ENCODE data around the gene RHOB. TPM values are rescaled to one million over a fixed set of nuclear protein-coding genes. Genes with fewer than 3 reads are reported as not detected.

Gene RHOB
- total RNA-seq, 2 experiments from 2014 or later, result 25.9 to 26.6 TPM

DNA sequence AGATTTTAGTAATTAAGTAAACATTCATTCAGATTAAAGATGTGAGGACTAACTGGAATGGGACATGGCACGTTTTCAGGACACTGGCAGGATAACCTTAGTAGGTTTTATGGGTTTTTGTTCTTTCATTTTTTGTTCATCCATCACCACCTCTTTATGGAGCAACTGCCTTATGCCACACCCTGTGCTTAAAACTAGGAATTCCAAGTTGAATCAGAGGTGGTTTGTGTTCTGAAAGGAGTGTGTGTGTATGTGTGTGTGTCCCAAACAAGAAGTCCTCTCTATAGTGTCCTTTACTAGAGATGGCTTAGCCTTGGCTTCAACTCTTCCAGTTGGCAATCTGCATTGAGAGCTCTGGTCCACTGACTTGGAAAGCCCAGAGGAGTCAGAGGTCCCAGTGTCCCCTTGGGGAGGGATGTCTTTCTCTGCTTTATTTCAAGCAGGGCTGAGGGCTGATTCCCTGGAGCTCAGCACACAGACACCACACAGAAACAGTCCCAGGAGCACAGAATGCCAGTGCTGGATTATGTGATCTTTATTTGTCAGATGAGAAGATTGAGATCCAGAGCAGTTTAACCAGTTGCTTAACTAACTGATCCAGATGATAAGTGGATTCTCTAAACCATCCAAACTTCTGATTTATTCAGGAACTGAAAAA is 25.2 kb downstream of the RHOB start:
- no peaks in the 10 kb centered on the region for H3K9me3 Mint-ChIP-seq
- TF ChIP-seq, protein P1, sequence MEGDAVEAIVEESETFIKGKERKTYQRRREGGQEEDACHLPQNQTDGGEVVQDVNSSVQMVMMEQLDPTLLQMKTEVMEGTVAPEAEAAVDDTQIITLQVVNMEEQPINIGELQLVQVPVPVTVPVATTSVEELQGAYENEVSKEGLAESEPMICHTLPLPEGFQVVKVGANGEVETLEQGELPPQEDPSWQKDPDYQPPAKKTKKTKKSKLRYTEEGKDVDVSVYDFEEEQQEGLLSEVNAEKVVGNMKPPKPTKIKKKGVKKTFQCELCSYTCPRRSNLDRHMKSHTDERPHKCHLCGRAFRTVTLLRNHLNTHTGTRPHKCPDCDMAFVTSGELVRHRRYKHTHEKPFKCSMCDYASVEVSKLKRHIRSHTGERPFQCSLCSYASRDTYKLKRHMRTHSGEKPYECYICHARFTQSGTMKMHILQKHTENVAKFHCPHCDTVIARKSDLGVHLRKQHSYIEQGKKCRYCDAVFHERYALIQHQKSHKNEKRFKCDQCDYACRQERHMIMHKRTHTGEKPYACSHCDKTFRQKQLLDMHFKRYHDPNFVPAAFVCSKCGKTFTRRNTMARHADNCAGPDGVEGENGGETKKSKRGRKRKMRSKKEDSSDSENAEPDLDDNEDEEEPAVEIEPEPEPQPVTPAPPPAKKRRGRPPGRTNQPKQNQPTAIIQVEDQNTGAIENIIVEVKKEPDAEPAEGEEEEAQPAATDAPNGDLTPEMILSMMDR (IDR thresholded peaks at IDR 0.05), result no peak
- intact Hi-C loops (cut with DNase I, micrococcal nuclease), result no loop called here
- Histone ChIP-seq H3K9me3 (ENCODE audit: control insufficient read depth in 1 of 2, insufficient read depth in 1 of 2, low read length in 2 of 2) (no peaks in the 10 kb centered on the region), H3K4me1 (ENCODE audit: insufficient read depth, low read length) (no peaks in the 10 kb centered on the region), H3K4me3 (ENCODE audit: low read length) (no peak overlapping the region), H3K27ac (ENCODE audit: low read depth in 1 of 2, low read length in 2 of 2) (no peak overlapping the region), H3K27me3 (ENCODE audit: control insufficient read depth in 1 of 2, insufficient read depth in 2 of 2, low read length in 2 of 2) (no peaks in the 10 kb centered on the region), H3K36me3 (ENCODE audit: insufficient read depth, low read length) (no peaks in the 10 kb centered on the region)
- H3K27me3 Mint-ChIP-seq, result peaks cover 5% of the 10 kb centered on the region
- H3K4me3 Mint-ChIP-seq, result no peak overlapping the region
- H3K36me3 Mint-ChIP-seq (ENCODE audit: low read depth), result no peaks in the 10 kb centered on the region
- no peak for ATAC-seq (ENCODE audit: poor library complexity)
- H3K4me1 Mint-ChIP-seq (ENCODE audit: low read depth), result no peaks in the 10 kb centered on the region
- POLR2A ChIA-PET, result no interaction called here
- H3K27ac Mint-ChIP-seq, result no peak overlapping the region
- DNase-seq, result peak in 1 of 14 experiments; percentile 7
- CTCF ChIA-PET, result no interaction called here

DNA sequence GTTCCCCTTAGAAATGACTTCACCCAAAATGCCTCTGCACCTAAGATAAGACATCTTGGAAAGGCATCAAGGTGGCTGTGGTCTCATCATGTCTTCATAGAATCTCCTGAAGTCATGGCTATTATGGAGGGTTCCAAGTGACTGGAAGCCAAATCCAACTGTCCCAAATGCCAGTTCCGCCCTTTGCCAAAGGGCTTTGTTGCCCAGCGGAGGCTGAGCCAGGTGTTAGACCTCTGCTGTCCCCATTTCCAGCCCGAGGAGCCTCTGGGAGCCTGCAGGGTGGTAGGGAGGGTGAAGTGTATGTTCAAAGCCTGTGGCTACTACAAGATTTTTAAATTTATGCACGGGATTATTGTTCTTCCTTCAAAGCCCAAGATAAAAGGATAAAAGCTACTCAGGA is 25.7 kb downstream of the RHOB start:
- H3K4me3 ChIP-seq (ENCODE audit: low read length), result no peak overlapping the region
- Mint-ChIP-seq H3K27me3 (peaks cover 5% of the 10 kb centered on the region), H3K36me3 (ENCODE audit: low read depth) (no peaks in the 10 kb centered on the region), H3K4me3 (no peak overlapping the region), H3K4me1 (ENCODE audit: low read depth) (no peaks in the 10 kb centered on the region), H3K9me3 (no peaks in the 10 kb centered on the region), H3K27ac (no peak overlapping the region)
- POLR2A ChIA-PET, result no interaction called here
- H3K9me3 ChIP-seq (ENCODE audit: control insufficient read depth in 1 of 2, insufficient read depth in 1 of 2, low read length in 2 of 2), result no peaks in the 10 kb centered on the region
- ATAC-seq (ENCODE audit: poor library complexity), result no peak
- no peaks in the 10 kb centered on the region for H3K4me1 ChIP-seq (ENCODE audit: insufficient read depth, low read length)
- intact Hi-C loops (cut with DNase I, micrococcal nuclease), result no loop called here
- H3K27me3 ChIP-seq (ENCODE audit: control insufficient read depth in 1 of 2, insufficient read depth in 2 of 2, low read length in 2 of 2), result no peaks in the 10 kb centered on the region
- no peaks in the 10 kb centered on the region for H3K36me3 ChIP-seq (ENCODE audit: insufficient read depth, low read length)
- TF ChIP-seq, protein P1 (IDR thresholded peaks at IDR 0.05), result no peak
- CTCF ChIA-PET, result no interaction called here
- no peak overlapping the region for H3K27ac ChIP-seq (ENCODE audit: low read depth in 1 of 2, low read length in 2 of 2)
- DNase-seq, result peak in 1 of 14 experiments; percentile 5

DNA sequence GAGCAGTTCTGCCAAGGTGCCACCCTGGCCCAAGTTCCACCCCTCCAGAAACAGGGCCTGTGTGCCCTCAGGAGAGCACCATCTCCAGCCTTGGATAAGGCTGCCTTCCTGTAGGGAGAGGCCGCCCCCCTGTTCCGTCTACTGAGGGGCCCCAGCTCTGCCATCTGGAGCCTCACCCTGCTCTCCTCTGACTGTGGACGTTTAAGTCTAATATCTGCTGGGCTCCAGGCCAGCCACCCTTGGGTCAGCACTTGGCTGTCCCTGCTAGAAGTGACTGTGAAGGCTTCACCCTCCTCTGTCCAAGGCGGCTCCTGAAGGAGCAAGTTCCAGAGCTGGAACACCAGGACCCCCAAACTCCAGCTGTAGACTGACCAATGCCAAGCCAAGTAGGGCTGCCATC is 26.3 kb downstream of the RHOB start:
- ChIA-PET CTCF (no interaction called here), POLR2A (no interaction called here)
- TF ChIP-seq, protein P1 (IDR thresholded peaks at IDR 0.05), result no peak
- no peak overlapping the region for H3K4me3 Mint-ChIP-seq
- H3K27me3 Mint-ChIP-seq, result peaks cover 5% of the 10 kb centered on the region
- no peaks in the 10 kb centered on the region for H3K4me1 ChIP-seq (ENCODE audit: insufficient read depth, low read length)
- no peaks in the 10 kb centered on the region for H3K4me1 Mint-ChIP-seq (ENCODE audit: low read depth)
- intact Hi-C loops (cut with DNase I, micrococcal nuclease), result no loop called here
- H3K36me3 ChIP-seq (ENCODE audit: insufficient read depth, low read length), result no peaks in the 10 kb centered on the region
- no peaks in the 10 kb centered on the region for H3K36me3 Mint-ChIP-seq (ENCODE audit: low read depth)
- H3K9me3 Mint-ChIP-seq, result no peaks in the 10 kb centered on the region
- no peaks in the 10 kb centered on the region for H3K27me3 ChIP-seq (ENCODE audit: control insufficient read depth in 1 of 2, insufficient read depth in 2 of 2, low read length in 2 of 2)
- H3K27ac Mint-ChIP-seq, result no peak overlapping the region
- no peak overlapping the region for H3K4me3 ChIP-seq (ENCODE audit: low read length)
- no peaks in the 10 kb centered on the region for H3K9me3 ChIP-seq (ENCODE audit: control insufficient read depth in 1 of 2, insufficient read depth in 1 of 2, low read length in 2 of 2)
- DNase-seq (peak in 1 of 14 experiments; percentile 23), ATAC-seq (ENCODE audit: poor library complexity) (no peak)
- H3K27ac ChIP-seq (ENCODE audit: low read depth in 1 of 2, low read length in 2 of 2), result no peak overlapping the region
